Right forelimb (tissue), 1 donor: Measurements from ENCODE around the gene CAPN5.

Experiments used
- DNase-seq: peaks from one replicate; pipeline ENCODE4 v3.0.0-alpha.2; 2018

CAPN5 gene

DNA sequence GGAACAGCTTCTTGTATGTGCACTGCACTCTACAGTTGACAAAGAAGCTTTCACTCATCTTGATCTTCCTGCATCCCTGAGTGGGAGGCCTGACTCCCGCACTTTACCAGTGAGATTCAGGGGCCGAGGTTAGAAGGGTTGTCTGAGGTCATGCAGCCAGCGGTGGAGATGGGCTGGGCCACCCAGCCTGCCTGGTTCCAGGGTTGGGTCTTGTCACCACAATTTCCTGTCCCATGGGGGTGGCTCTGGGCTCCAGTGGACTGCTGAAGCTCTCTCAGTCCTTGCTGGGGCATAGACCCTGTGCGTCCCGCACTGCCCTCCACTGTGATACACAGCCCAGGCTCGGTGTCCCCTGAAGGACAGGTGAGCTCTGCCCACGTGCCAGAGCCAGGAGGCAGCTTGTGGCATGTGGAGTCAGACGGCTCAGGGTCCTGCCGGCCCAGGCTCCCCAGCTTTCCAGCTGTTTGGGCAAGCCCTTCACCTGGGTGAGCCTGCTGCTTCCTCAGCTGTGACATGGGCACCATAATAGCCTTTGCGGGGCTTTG is 54.4 kb downstream of the CAPN5 start:
- no peak for DNase-seq

DNA sequence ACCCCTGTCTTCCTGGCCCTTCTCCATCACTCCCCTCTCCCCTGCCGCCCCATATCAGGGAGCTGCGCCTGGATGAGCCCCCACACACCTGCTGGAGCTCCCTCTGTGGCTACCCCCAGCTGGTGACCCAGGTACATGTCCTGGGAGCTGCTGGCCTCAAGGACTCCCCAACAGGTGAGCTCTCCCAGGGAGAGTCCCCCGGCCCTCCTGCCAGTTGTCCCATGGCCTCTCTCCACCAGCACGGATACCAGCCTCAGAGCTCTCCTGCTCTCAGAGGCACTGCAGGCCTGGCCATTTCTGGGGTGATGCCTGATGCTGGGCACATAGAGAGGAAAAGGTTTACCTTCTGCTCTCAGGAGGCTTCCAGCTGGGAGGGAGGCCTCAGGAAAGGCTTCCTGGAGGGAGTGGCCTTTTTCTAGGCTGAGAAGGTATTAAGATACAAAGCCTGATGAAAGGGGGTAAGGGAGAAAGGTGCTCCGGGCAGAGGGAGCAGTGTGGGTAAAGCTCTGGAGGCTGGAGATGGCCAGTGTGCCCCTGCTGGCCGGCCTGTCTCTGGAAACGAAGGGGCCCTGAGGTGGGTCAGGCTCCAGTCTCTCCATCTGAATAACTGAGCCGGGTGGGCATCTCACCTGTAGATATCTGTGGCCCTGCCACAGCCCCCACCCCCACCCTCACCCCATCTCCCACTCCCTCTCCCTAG is 55.3 kb downstream of the CAPN5 start:
- DNase-seq, result no peak

DNA sequence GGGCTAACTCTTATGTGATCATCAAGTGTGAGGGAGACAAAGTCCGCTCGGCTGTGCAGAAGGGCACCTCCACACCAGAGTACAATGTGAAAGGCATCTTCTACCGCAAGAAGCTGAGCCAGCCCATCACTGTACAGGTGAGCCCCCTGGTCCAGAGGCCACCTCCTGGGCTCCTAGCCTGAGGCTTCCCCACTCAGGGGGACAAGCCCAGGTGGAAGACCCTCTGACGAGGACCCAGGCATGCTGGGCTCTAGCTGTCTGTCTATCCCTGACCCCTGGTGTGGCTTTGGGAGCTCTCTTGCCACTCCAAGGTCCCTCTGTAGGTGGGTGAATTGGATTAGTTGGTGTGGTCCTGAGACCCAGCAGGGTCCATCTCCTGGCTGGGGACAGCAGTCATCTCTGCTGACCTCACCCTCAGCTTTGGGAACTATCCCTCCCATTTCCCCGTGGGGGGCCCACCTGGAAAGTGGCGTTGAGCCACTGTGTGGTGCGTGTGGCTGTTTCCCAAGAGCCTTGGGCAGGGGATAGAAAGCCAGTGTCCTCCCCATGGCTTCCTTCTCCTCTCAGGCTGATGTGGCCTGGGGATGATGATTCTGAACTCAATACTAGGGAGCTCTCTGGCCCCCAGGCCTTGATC is 55.9 kb downstream of the CAPN5 start:
- no peak for DNase-seq

DNA sequence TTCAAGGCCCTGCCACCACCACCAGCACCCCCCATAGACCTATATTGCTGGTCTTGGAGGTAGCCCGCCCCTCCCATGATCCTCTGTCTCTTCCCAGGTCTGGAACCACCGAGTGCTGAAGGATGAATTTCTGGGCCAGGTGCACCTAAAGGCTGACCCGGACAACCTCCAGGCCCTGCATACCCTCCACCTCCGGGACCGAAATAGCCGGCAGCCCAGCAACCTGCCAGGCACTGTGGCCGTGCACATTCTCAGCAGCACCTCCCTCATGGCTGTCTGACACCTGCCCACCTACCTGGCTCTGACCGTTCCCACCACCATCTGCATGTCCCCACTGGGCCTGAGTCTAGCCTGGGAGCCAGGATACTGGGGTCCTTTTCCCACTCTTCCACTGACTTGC is 56.8 kb downstream of the CAPN5 start:
- DNase-seq, result no peak

DNA sequence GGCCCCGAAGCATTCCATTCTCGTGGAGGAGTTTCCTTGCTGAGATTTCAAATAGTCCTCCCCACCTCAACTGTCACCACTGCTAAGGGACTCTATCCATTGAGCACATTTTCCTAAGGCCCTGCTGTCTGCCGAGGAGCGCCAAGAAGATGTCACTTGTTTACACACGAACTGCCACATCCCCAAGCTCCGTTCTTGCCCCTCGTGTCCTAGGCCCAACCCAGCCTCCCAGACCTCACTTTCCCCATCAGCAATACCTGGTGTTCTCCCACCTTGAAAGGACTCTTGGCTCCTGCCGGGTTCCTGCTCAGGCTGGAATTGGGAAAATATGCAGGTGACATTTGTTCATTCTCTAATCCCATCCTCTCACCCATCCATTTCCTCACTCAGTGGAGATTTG is 57.3 kb downstream of the CAPN5 start:
- no peak for DNase-seq

DNA sequence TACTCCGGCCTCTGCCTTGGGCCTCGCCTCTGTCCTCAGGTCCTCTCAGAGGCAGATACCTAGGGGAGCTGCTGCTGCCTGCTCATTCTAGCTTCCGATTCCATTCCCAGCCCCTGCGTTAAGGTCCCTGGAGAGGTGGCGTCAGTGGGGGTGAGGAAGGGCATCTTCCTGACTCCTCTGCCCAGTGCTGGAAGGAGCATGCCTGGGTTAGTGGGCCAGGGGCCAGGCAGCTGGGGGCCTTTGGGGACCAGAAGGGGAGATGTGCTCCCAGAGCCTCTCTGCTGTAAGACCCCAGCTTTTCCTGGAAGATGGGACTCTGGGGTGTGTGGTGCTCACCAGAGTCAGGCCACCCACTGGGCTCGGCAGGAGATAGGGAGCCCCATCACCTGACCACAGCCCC is 57.7 kb downstream of the CAPN5 start:
- DNase-seq, result no peak

DNA sequence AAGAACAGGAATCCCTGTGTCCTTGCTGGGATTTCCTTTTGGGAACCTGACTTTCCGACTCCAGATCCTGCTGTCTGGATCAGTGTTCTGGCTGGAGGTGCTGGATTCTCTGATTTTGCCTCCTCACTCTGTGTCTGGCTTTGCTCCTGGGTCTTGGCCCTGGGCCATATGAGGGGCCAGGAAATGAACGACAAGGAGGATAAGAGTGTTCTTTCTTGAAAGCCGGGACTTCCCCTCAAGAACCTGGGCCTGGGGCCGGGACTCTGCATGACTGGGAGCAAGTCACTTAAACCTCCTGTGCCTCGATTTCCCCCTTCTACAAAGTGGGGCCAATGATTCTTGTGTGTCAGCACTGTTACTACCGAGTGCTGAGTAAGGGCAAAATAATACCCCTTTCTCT is 58.4 kb downstream of the CAPN5 start:
- no peak for DNase-seq

DNA sequence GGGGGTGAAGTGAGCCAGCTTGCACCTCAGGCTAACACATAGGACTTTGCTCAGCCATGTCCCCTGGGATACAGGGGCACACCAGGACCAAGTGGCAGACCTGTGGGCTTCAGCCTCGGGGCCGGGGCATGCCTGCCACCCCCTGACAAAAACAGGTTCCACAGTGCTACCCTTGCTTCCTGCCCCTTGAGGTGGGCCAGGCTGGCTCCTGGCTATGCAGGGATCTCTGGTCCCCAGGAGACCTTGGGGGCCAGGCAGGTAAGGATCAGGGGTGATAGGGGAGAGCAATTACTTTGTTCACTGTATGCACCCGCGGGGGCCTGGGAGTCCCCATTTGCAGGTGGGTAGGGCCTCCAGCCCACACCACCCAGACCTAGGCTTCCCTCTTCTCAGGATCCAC is 58.9 kb downstream of the CAPN5 start:
- DNase-seq, result no peak

DNA sequence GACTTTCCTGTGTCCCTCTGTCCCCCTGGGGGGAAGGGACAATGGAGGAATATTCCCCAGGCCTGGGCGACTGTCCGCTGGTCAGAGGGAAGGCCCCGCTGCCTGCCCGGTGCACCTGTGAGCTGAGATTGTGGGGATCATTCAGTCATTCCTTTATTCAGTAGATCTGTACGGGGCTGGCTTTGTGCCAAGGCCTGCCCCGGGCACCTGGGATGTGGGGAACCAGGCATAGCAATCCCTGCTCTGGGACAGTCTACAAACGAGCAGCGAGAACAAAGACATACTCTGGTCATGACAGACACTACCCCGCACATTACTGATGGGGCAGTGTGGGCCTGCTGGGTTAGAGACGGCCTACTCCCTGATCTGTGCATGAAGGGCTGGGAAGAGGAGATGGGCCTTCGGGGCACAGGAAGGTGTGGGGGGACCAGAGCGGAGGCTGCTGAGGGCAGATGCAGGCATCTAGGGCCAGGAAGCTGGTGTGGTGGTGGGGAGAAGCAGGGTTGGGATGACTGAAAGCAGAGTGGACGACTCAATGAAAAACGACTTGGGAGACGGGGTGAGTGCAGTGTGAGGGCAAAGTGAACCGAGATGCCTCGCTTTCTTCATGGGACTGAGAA is 59.5 kb downstream of the CAPN5 start:
- no peak for DNase-seq

DNA sequence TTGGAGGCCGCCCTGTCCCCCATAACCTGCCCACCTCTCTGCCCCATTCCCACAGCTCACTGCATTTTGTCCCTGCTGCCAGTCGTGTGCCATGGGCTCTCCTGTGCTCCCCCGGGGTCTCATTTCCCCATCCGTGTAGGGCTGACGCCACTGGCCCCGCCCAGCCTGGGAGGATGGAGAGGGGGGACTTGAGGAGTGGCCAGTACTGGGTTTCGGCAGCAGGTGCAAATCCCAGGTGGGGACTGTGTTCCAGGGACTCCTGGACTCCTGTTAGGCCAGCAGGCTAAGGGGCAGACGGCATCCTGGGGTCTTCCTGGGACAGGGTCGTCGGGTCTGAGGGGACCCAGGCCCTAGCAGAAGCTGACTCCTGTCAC is 60.1 kb downstream of the CAPN5 start:
- DNase-seq, result no peak

DNA sequence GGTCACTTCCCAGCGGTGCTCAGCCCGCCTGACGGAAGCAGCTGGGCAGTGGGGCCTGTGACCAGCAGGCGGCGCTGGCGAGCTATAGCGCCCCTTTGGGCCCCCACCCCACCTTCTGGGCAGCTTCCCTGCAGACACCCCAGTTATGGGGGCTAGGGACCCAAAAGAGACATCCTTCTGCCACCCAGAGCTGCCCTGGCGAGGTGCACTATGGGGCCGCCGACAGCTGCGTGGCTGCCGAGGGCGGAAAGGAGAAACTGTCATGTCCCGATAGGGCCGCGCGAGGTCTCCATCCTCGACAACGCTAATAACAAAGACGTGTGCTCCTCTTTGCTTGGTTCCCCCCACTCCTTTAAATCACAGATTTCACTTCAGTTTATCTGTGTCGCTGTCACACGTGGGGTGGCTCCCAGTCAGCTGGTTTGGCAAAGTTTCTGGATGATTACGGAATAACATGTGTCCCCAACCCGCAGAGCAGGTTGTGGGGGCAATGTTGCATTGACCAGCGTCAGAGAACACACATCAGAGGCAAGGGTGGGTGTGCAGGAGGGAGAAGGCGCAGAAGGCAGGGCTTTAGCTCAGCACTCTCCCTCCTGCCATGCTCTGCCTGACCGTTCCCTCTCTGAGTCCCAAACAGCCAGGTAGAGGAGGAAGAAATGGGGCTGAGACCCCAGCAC is 60.6 kb downstream of the CAPN5 start:
- DNase-seq, result peak; percentile 82

DNA sequence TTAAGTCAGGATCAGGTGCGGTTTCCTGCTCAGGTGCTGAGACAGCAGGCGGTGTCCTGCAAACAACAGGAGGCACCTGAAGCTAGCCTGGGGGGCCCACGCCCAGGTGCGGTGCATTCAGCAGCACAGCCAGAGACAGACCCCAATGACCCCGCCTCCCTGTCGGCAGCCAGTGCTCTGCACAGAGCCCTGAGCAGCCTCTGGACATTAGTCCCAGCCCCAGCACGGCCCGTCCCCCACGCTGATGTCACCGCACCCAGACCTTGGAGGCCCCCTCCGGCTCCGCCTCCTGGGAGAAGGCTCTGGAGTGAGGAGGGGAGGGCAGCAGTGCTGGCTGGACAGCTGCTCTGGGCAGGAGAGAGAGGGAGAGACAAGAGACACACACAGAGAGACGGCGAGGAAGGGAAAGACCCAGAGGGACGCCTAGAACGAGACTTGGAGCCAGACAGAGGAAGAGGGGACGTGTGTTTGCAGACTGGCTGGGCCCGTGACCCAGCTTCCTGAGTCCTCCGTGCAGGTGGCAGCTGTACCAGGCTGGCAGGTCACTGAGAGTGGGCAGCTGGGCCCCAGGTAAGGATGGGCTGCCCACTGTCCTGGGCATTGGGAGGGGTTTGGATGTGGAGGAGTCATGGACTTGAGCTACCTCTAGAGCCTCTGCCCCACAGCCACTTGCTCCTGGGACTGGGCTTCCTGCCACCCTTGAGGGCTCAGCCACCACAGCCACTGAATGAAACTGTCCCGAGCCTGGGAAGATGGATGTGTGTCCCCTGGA is 61.3 kb downstream of the CAPN5 start, which contains the start of gene MYO7A:
MYO7A (plus strand) TSS at position 327 of the 772 bp plus-strand sequence. CDS start 2,389 bp downstream, outside the sequence.
- no peak for DNase-seq

DNA sequence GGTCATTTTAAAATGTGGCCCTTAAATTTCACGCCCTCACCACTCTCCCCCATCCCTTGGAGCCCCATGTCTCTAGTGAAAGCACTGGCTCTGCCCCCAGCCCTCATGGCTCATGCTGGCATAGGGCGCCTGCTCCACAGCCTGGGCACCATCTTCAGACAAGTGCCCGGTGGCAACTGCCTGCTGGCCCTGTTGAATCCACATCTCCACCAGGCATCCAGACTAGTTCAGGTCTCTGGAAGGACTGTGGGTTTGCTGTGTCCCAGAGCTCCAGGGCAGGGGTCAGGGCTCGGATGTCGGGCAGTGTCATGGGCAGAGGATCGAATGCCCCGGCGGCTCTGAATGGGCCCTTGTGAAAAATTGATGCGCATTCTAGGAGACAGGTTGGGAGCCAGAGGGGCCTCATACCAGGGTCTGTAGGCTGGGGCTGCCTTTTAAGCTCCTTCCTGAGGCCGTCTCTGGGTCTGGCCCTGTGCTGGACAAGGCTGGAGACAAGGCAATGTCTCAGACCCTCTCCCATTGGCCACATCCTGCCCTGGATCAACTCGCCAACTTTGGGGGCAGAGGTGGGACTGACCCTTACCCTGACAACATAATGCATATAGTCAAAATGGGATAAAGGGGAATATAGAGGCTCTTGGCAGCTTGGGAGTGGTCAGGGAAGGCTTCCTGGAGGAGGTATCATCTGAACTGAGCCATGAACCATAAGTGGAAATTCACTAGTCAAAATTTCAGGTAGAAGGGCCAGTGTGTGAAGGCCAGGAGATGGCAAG is 62.5 kb downstream of the CAPN5 start:
- DNase-seq, result no peak

DNA sequence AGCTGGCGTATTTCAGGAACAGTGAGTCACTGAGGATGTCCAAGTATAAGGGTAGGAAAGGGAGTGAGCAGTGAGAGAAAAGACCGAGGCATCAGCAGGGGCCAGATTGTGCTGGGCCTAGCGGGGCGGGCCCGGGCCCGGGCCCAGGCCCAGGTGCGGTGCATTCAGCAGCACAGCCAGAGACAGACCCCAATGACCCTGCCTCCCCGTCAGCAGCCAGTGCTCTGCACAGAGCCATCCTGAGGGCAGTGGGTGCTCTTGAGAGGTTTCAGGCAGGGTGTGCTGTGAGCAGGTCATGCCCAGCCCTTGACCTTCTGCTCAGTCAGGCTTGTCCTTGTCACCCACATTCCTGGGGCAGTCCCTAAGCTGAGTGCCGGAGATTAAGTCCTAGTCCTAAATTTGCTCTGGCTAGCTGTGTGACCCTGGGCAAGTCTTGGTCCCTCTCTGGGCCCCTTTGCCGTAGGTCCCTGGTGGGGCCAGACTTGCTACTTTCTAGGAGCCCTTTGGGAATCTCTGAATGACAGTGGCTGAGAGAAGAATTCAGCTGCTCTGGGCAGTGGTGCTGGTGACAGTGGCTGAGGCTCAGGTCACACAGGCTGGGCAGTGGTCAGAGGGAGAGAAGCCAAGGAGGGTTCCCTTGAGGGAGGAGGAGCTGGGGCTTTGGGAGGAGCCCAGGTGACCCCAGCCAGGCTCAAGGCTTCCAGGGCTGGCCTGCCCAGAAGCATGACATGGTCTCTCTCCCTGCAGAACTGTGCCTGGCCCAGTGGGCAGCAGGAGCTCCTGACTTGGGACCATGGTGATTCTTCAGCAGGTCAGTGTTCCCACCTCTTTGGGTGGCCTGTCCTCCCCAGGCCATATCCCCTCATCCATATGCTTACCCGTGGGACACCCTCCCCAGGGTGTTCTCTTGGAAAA is 63.3 kb downstream of the CAPN5 start:
- DNase-seq, result no peak

DNA sequence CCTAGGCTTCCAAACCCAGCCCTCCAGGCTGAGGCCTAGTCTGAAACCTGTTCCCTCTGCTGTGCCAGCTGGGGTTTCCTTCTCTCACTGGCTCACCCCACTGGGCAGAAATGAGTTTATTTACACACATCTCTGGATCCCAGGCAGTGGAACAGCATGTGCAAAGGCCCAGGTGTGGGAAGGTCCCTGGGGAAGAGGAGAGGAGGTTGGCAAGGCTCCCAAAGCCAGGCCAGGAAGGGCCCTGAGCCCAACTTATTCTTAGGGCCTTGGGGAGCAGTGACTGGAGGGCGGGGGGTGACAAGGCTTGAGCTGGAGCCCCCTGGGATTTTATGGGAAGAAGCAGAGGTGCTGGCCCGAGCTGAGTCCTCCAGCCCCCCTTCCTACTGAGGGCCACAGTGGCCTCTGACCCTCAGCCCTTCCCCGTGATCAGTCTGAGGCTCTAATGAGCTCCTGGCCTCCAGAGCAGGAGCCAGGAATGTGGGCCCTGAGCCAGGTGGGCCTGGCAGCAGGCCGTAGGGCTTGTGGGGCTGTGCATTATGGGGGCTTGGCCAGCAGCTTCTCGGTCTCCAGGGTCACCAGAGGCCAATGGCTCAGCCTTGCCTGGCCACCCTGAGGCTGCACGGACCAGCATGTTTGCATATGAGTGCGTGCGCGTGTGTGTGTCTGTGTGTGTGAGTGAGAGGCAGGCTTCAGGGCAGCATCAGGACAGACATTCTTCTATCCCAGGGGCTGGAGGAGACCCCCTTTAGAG is 64.2 kb downstream of the CAPN5 start:
- DNase-seq, result no peak

DNA sequence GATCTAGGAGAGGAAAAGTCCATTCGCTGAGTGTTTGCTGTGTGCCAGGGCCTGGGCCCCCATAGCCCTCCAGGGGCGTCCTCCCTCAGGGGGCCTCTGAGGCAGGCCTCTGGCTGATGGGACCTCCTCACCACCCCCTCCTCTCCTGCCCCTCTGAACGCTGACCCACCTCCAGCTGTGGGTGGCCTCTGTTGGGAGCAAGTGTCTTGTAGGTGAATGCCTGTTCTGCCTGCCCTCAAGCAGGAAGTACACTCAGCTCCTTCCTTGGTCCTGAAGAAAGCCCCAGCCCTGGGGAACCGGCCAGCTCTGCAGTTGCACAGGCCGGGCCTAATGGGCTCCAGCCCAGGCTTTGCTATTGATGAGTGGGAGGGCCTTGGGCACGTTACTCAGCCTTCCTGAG is 64.8 kb downstream of the CAPN5 start:
- no peak for DNase-seq

DNA sequence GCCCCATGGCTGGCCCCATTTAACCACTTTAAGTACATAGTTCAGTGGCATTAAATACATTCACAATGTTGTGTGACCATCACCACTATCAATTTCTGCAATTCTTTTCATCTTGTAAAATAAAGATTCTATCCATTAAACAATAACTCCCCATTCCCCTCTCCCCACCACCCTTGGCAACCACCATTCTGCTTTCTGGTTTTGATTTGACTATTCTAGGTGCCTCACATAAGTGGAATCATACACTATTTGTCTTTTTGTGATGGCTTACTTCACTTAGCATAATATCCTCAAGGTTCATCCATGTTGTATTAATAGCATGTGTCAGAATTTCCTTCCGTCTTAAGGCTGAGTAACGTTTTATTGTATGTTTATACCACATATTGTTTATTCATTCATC is 68.3 kb downstream of the CAPN5 start:
- no peak for DNase-seq

DNA sequence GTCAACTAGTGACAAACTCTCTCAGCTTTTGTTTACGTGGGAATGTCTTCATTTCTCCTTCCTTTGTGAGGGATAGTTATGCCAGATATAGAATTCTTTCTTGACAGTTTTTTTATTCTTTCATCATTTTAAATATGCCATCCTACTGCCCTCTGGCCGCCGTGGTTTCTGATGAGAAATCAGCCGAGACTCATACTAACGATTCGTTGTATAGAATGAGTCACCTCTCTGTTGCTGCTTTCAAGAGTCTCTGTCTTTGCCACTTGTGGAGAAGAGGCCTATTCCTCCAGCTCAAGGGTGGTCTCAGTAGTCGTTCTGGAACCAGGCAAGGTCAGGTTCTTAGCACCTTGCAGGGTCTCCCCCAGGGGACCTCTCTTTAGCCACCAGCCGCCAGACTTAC is 69.3 kb downstream of the CAPN5 start:
- no peak for DNase-seq

DNA sequence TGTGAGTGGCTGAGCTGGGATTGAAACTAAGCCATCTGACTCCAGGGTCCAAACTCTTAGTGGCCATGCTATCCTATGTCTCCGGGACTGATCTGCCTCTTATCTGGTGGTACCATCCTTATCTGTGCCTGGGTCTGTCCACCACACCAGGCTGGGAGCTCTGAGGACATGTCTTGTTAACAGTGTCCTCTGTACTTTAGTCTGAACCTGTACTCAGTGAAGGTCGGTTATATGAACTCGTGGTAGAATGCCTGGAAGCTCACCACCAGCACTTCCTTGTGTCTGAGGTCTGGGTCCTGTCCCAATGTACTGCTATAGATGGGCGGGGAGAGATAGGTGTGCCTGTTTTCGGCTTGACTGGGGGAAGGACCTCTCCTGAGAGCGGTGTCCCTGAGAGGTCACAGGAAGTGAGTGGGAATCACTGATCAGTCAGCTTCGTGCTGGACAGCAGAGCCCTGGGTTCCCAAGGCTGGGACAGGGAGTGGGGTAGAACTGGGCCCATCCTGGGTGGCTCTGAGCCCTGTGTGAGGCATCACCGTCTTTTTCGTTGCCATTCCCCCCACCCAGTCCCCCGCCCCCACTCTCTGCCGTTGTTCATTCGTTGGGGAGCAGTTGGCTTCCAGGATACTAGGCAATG is 70.1 kb downstream of the CAPN5 start:
- no peak for DNase-seq

DNA sequence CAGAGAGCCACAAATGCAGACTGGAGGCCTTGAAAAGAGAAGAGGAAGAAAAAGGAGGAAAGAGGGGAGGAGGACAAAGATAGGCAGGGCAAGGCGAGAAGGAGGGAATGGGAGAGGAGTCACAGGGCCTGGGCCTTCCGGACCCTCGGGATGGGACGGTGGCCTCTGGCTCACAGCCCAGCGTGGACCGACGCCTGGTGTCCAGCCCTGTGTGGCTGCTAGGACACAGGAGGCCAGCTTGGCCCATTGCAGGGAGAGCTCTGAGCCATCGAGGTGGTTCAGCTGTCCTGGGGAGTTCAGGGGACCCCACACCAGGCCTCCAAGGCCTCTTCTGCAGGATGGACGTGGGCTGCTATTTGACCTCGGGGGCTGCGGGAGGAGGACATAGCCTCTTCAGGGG is 70.7 kb downstream of the CAPN5 start:
- no peak for DNase-seq
